ENCODE data around the gene KMT5C. TPM values are rescaled to one million over a fixed set of nuclear protein-coding genes. Genes with fewer than 3 reads are reported as not detected.

KMT5C gene
- total RNA-seq, 1 experiment from 2014 or later: 12.9 TPM

- Mint-ChIP-seq H3K4me3 (ENCODE audit: unreplicated experiment) (no peak overlapping the region), H3K27ac (ENCODE audit: low read depth, unreplicated experiment) (no peak overlapping the region), H3K36me3 (ENCODE audit: insufficient read depth, unreplicated experiment) (no peaks in the 10 kb centered on the region), H3K27me3 (ENCODE audit: insufficient read depth, unreplicated experiment) (peaks cover 13% of the 10 kb centered on the region), H3K9me3 (ENCODE audit: unreplicated experiment) (no peaks in the 10 kb centered on the region), H3K4me1 (ENCODE audit: insufficient read depth, unreplicated experiment) (no peaks in the 10 kb centered on the region)
- ChIA-PET CTCF (interaction anchor here (0.7 to 1.4 kb wide), 2 partner anchors 58 to 145 kb away, joined by 3 to 6 read pairs; no protein-coding TSS in a partner anchor), POLR2A (interaction anchor here (1.0 to 1.6 kb wide), 3 partner anchors 14 to 100 kb away, joined by 3 to 6 read pairs (median 3); partner anchors contain the start of gene PPP6R1)
- peak; percentile 90 for DNase-seq (ENCODE audit: unreplicated experiment)
- intact Hi-C loops (cut with micrococcal nuclease): no loop called here
- no peak for TF ChIP-seq CTCF (IDR thresholded peaks at IDR 0.05; ENCODE audit: unreplicated experiment)
- BruUV-seq (replicated peaks): no TSS peak
Observed at GRCh38 chr19:55358943-55359908, 19.6 kb downstream of the KMT5C start.

GRCh38 chr19:55360902-55361301, 21.2 kb downstream of the KMT5C start:
- Mint-ChIP-seq H3K9me3 (ENCODE audit: unreplicated experiment) (no peaks in the 10 kb centered on the region), H3K27ac (ENCODE audit: low read depth, unreplicated experiment) (no peak overlapping the region), H3K4me1 (ENCODE audit: insufficient read depth, unreplicated experiment) (no peaks in the 10 kb centered on the region), H3K36me3 (ENCODE audit: insufficient read depth, unreplicated experiment) (no peaks in the 10 kb centered on the region), H3K4me3 (ENCODE audit: unreplicated experiment) (no peak overlapping the region), H3K27me3 (ENCODE audit: insufficient read depth, unreplicated experiment) (peaks cover 13% of the 10 kb centered on the region)
- no TSS peak for BruUV-seq (replicated peaks)
- CTCF ChIA-PET: interaction anchor here (0.8 kb wide), 1 partner anchor 60 kb away, joined by 4 read pairs; no protein-coding TSS in a partner anchor
- intact Hi-C loops (cut with micrococcal nuclease): no loop called here
- POLR2A ChIA-PET: interaction anchor here (1.2 kb wide), 1 partner anchor 22 kb away, joined by 3 read pairs; no protein-coding TSS in a partner anchor
- TF ChIP-seq CTCF (IDR thresholded peaks at IDR 0.05; ENCODE audit: unreplicated experiment): no peak
- DNase-seq (ENCODE audit: unreplicated experiment): no peak

DNA sequence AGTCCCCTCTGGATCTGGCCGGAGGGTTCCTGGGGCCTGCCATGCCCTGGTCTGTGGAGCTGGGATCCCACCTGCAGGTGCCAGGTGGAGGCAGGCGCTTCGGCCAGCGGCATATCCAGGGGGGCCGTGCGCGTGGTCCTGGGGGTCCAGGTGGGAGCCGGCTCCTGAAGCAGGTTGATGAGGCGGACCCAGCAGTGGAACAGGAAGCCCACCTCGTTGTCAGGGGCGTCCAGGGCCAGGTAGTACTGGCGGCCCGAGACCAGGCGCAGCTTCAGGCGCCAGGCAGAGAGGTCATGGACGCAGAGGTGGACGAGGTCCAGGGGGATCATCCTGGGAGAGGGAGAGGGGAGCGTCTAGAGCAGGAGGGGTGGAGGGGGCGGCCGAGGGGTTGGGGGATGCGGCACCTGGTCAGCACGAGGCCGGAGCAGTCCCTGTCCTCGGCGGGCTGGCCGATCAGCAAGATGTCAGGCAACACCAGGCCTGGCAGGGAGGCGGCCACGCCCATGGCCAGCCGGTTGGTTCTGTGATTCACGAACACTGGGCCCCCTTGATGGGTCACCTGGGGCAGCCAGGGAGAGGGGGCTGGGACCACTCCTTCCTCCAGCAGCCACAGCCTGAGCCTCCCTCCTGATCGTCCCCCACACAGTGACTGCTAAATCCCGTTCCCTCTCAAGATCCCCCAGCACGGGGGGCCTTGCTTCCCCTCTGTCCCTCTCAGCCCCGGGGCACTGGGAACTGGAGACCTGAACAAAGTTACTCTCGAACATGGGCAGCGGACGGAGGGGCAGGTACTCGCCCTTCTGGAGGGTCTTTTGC, 22.7 kb downstream of the KMT5C start:
- H3K4me3 Mint-ChIP-seq (ENCODE audit: unreplicated experiment): no peak overlapping the region
- peaks cover 5% of the 10 kb centered on the region for H3K27me3 Mint-ChIP-seq (ENCODE audit: insufficient read depth, unreplicated experiment)
- intact Hi-C loops (cut with micrococcal nuclease): no loop called here
- no peak for TF ChIP-seq CTCF (IDR thresholded peaks at IDR 0.05; ENCODE audit: unreplicated experiment)
- no peaks in the 10 kb centered on the region for H3K9me3 Mint-ChIP-seq (ENCODE audit: unreplicated experiment)
- DNase-seq (ENCODE audit: unreplicated experiment): no peak
- no TSS peak for BruUV-seq (replicated peaks)
- no peaks in the 10 kb centered on the region for H3K4me1 Mint-ChIP-seq (ENCODE audit: insufficient read depth, unreplicated experiment)
- no peak overlapping the region for H3K27ac Mint-ChIP-seq (ENCODE audit: low read depth, unreplicated experiment)
- POLR2A ChIA-PET: interaction anchor here (1.0 to 1.2 kb wide), 3 partner anchors 9 to 25 kb away, joined by 3 to 6 read pairs (median 3); no protein-coding TSS in a partner anchor
- CTCF ChIA-PET: no interaction called here
- H3K36me3 Mint-ChIP-seq (ENCODE audit: insufficient read depth, unreplicated experiment): no peaks in the 10 kb centered on the region

Data from MCF 10A (cell line).